Measurements from ENCODE around the gene ACVR2A.

- no peak for TF ChIP-seq CTCF (IDR thresholded peaks at IDR 0.05; ENCODE audit: low read depth, low read length)
- no peak for TF ChIP-seq EZH2phosphoT487 (IDR thresholded peaks at IDR 0.05; ENCODE audit: low read depth)
These were observed 1.7 kb downstream of the ACVR2A start for GRCh38 chr2:147846412-147847081.

All from OCI-LY3 (cell line).